GM12873 (cell line): ENCODE data around the gene GALNT7.

ENCODE experiments used
- TF ChIP-seq, protein P1 (sequence below): IDR thresholded peaks from 2 replicates; pipeline ENCODE4 v1.5.1; 2012; ENCODE audit warnings: low read depth, mild to moderate bottlenecking, moderate library complexity, low read length, control low read depth; ENCODE audit not compliant: insufficient read depth; ENCODE audit errors: missing control alignments

GALNT7 gene

GRCh38 chr4:173318240-173318639, 149.6 kb downstream of the GALNT7 start:
- TF ChIP-seq, protein P1, sequence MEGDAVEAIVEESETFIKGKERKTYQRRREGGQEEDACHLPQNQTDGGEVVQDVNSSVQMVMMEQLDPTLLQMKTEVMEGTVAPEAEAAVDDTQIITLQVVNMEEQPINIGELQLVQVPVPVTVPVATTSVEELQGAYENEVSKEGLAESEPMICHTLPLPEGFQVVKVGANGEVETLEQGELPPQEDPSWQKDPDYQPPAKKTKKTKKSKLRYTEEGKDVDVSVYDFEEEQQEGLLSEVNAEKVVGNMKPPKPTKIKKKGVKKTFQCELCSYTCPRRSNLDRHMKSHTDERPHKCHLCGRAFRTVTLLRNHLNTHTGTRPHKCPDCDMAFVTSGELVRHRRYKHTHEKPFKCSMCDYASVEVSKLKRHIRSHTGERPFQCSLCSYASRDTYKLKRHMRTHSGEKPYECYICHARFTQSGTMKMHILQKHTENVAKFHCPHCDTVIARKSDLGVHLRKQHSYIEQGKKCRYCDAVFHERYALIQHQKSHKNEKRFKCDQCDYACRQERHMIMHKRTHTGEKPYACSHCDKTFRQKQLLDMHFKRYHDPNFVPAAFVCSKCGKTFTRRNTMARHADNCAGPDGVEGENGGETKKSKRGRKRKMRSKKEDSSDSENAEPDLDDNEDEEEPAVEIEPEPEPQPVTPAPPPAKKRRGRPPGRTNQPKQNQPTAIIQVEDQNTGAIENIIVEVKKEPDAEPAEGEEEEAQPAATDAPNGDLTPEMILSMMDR: no peak

GRCh38 chr4:173318648-173319211, 150.1 kb downstream of the GALNT7 start:
- TF ChIP-seq, protein P1: no peak

DNA sequence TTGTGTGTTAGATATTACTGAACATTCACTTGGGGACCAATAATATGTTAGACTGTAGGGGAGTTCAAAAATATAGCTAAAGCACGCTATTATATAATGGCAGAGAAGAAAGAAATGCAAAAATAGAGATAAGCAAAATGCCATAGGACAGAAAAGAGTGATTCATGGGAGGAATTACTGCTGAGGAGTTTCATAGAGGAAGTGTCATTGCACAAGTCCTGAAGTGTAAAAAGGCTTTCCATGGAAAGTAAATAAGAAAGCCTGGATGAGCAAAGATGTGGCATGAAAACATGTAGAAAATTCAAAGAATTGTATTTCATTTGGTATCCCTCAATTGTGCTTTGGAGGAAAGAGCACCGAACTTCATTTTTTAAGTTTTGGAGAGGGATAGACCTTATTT, 151.1 kb downstream of the GALNT7 start:
- TF ChIP-seq, protein P1: no peak

GRCh38 chr4:173325007-173325736, 156.6 kb downstream of the GALNT7 start:
- TF ChIP-seq, protein P1: no peak

DNA sequence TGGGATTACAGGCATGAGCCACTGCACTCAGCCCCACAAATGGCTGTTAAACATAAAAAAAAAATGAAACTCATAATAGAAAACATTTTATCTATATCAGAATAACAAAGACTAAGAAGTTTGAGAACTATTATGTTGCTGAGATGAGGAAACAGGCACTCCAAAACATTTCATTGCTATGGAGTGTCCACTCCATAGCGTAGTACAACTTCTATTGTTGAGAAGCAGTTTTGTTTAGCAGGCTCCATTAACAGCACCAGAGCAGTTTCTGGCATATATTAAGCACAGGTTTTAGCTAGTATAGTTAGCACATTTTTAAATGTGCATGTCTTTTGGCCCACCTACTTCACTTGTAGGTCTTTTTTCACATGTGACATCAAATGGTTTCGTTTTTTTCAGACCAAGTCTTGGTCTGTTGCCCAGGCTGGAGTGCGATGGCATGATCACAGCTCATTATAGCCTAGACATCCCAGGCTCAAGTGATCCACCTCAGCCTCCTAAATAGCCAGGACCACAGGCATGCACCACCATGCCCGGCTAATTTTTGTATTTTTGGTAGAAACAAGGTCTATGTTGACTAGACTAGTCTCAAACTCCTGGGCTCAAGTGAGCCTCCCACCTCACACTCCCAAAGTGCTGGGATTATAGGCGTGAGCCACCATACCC, 159.8 kb downstream of the GALNT7 start:
- TF ChIP-seq, protein P1: no peak

DNA sequence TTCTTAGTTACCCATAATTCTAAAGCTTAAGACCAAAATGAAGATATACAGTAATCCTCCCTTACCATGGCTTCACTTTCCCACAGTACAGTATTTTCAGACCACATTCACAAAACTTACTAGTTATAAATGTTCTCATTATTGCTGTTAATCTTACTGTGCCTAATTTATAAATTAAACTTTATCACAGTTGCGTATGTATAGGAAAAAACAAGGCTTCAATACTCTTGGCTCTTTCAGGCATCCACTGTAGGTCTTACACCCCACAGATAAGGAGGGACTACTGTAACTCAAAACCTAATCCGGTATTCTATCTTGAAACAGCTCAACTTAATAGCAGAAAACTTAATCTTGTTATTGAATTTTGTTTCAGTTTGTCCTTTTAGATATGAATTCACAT, 162.0 kb downstream of the GALNT7 start:
- TF ChIP-seq, protein P1: no peak

GRCh38 chr4:173332021-173332487, 163.4 kb downstream of the GALNT7 start:
- TF ChIP-seq, protein P1: no peak
